NCI-H1105 treated with DMSO at 0.1 percent for 48 hours (cell line): Measurements from ENCODE around the gene EXD3.
"Not testable (repeated sequence)": the region's sequence is repeated elsewhere in the genome, so short reads cannot be mapped to it uniquely, and the experiment has no call there.

Source experiments
- DNase-seq: peaks from one replicate; lab custom pipeline; 2025; lab: John Stamatoyannopoulos, UW

Gene EXD3

GRCh38 chr9:137393176-137394150 lies 29.5 kb downstream of the EXD3 start:
- no peak for DNase-seq

GRCh38 chr9:137392232-137393007 lies 30.5 kb downstream of the EXD3 start:
- DNase-seq: no peak

DNA sequence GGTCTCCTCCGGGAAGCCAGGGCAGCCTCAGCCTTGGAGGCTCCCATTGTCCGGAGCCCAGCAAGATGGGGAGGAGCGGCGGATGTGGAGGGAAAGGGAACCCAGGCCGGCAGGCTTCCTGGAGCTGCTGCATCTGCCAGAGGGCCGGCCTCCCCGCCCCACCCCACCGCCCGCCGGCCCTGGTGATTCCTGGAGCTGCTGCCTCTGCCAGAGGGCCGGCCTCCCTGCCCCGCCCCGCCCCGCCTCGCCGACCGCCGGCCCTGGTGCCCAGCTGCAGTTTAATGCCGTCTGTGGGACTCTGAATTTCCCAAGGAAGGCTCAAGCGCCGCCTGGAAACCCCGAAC lies 31.6 kb downstream of the EXD3 start:
- no peak for DNase-seq

GRCh38 chr9:137390553-137391410 lies 32.2 kb downstream of the EXD3 start:
- DNase-seq: no peak

- no peak for DNase-seq
These were observed 33.6 kb downstream of the EXD3 start for GRCh38 chr9:137389428-137389746.

GRCh38 chr9:137388589-137389427 lies 34.2 kb downstream of the EXD3 start:
- DNase-seq: no peak

DNA sequence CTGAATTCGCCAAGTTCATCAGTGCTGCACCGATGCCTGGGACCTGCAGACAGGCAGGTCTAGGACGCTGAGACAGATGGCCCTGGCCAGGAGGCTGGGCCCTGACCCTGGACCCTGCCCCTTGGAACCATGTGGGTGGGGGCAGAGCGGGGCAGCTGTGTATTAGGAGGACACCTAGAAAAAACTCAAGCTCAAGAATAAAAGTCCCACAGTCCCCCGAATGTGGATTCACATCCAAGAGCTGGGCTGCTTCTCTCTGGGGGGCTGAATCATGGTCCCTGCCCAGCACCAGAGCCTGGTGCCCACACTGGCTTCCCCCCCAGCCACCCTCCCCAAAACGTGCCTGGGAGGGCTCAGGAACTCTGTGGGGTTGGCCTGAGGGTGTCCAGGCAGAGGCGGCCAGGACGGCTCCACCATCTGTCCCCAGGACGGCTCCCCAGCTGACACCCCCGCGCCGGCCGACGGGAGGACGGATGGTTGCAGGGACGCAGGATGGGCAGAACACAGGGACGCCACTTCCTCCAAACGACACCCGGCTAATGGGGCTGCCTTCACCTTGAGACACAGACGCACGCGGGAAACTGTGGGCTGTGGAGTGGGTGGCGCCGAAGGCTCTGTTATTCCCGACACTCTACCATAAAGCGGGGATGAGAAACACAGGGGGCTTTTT lies 34.9 kb downstream of the EXD3 start:
- DNase-seq: no peak

DNA sequence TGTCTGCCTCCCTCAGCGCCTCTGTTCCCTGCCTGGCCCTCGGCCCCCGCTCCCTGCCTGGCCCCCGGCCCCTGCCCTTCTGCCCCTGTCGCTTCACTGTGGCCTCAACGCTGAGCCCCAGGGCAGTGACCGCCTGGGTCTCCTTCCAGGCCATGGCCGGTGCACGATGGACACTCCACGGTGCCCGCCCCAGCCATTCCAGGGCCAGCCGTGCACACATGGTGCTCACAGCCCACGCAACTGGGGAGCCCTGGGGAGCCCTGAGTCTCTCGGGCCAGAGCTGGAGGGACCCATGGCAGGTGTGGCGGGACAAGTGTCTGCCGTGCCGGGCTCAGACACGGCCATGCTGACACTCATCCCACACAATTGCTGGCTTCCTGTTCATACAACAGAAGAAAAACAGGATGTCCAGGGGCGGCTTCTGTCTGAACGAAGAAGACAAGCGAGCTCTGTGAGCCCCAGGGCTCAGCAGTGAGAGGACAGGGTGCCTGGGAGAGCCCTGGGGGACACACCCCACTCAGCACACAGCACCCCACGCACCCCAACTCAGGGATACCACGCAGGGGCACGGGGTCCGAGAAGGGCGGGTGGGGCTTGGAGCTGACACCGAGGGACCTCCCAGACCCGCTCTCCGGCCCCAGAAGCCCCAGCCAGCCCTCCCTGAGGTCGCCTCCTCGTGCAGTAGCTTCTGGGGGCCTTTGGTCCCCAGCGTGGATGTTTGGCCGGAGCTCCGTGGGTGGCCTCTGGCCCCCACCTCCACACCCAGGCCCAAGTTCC lies 35.7 kb downstream of the EXD3 start:
- DNase-seq: no peak

- not testable (repeated sequence) for DNase-seq
These were observed 36.4 kb downstream of the EXD3 start for GRCh38 chr9:137386507-137387113.

DNA sequence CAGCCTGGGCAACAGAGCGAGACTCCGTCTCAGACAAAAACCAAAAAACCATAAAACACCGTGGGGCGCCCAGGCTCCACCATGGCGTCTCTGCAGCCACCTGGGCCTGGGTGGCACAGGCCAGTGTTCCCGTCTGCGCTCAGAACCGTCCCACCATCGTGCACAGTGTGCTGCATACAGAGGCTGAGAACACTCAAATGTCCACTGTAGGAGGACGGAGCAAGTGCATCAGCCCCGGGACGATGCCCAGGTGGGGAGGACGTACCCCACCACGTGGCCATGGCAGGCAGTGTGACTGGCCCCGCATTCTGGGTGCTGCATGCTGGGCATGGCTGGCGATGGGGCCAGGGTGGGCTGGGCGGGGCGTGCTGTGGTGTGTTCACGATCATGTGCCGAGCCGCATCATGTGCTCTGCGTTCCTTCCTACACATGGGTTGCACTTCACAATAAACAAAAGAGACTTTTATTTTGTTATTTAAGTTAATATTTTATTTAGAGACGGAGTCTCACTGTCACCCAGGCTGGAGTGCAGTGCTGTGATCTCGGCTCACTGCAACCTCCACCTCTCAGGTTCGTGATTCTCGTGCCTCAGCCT lies 37.8 kb downstream of the EXD3 start:
- no peak for DNase-seq

- no peak for DNase-seq
These were observed 38.9 kb downstream of the EXD3 start for GRCh38 chr9:137383784-137384756.

DNA sequence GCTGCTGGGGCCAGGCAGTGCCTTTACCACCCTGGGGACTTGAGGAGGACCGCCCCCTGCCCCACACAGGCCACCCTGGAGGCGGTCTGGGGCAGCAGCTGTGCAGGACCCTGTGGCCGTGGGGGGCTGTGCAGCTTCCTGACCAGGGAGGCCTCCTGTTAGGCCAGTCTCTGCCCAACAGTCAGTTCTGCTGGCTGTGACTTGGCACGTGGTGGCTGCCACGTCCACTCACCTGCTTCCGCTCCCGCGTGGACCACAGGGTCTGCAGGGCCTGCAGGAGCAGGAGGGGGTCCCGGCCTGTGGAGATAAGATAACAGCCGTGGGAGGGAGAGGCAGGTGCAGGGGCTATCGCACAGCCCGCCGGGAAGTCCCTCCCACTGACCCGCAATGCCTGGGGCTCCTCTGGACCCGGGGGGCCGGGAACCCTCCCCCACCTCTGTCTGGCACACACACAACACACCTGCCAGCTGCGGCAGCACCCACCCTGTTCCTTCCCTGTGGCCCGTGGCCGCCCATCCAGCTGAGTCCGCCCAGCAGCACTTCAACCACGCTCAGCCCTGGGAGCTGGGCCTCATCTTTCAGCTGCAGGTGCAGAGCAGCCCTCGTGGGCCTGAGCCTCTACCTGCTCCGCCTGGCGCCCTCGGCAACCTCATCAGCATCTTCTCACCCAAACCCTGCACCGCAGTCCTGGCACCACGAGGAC lies 39.7 kb downstream of the EXD3 start:
- DNase-seq: no peak

DNA sequence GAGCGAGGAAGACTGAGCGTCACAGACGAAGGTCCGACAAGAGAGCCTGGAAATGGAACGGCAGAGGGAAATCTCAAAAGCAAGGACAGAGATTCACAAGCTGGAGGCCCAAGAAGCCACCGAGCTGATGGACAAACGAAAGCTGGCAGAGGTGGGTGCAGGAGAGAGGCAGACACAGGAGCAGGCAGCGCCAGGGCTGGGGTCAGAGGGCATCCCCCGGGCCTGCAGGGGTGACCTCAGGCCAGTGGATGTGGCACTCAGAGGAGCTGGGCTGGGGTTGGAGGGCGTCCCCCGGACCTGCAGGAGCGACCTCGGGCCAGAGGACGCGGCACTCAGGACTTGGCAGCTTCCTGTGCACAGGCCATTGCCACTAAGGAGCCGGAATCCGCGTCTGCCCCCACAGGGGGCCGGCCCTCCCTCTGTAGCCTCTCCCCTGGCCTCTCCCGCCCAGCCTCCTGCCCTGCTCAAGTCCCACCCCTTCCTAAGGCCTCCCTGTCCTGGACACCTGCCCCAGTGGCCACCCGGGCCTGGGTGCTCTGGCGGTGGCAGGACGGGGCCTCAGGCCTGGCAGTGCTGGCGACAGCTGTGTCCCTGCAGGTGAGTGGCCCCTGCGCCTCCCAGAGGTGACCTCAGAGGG lies 40.4 kb downstream of the EXD3 start:
- DNase-seq: no peak

DNA sequence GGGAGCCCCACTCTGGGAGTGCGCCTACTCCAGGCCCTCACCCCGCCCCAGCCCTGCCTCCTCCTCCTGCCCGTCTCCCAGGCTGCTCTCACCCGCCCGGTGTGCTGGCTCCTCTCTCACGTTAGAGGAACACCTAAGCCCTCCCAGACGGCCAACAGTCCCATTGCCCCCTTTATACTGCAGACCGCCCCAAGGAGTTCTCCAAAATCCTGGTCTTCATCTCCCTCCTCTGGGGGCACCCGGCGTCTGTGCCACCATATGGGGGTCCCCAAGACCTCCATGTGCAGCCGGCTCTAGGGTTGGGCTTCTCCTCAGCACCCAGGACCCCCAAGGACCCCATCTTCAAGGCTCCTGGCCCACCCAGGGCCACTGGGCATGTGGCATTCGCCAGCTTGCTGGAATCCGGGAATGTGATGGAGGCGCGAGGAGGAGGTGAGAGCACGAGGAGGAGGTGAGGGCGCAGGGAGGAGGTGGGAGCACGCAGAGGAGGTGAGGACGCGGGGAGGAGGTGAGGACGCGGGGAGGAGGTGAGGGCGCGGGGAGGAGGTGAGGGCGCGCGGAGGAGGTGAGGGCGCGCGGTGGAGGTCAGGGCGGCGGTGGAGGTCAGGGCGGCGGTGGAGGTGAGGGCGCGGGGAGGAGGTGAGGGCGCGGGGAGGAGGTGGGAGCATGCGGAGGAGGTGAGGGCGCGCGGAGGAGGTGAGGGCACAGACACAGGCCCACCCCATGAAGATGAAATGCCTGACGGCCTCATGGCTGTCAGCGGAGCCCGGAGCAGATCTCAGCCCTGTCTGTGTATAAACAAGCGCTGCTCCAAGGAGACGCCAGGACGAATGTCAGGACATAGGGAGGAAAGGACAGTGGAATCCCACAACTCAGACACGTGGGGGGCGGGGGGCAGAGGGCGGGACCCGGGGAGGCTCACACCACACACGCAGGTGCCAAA lies 41.2 kb downstream of the EXD3 start:
- no peak for DNase-seq

DNA sequence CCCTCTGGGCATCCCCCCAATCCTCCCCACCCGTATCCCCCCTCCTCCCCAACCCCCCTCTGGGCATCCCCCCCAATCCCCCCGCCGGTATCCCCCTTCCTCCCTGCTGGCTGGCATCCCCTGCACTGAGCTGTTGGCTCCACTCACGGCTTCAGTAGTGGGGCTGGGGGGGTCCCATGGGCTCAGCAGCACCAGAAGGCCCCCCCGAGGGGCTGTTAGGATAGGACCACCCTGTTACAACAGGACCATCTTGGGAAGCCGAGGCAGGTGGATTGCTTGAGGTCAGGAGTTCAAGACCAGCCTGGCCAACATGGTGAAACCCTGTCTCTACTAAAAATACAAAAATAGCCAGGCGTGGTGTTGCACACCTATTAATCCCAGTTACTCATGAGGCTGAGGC lies 42.4 kb downstream of the EXD3 start:
- no peak for DNase-seq

GRCh38 chr9:137380171-137380570 lies 42.8 kb downstream of the EXD3 start:
- DNase-seq: no peak
